H1 (cell line): ENCODE data around the gene TEDC1. TPM values are rescaled to one million over a fixed set of nuclear protein-coding genes. Genes with fewer than 3 reads are reported as not detected.
A peak's percentile ranks its signal among the peaks of the same experiment; 100 is the strongest.

Experiments used
- CTCF ChIA-PET: fragments of 300-600 bp; sonication (Branson Sonifier 250); formaldehyde crosslinking; loops from one replicate; lab custom pipeline; 2021; ENCODE audit not compliant: partially characterized antibody; lab: Charles Lee
- POLR2A ChIA-PET: fragments of 300-600 bp; sonication (Branson Sonifier 250); formaldehyde crosslinking; loops from one replicate; lab custom pipeline; 2021; ENCODE audit warnings: inconsistent platforms; ENCODE audit not compliant: partially characterized antibody; lab: Charles Lee
- DNase-seq, 2 experiments: peaks; one replicate each; pipeline versions ENCODE4 v3.0.0 to v3.0.0-alpha.2; 2010 to 2022; ENCODE audit warnings: low spot score in 2 of 2, low read depth in 1 of 2, mixed read lengths in 1 of 2
- FAIRE-seq: peaks from 2 replicates; lab custom pipeline; 2011; peaks lifted over from hg19 to GRCh38; lab: Jason Lieb, UNC
- H2AFZ ChIP-seq: 2 replicates; pipeline ENCODE4 v1.8.1; 2012; ENCODE audit warnings: low read length, inconsistent platforms
- H2AK5ac ChIP-seq: 2 replicates; pipeline ENCODE4 v1.6.1; 2013; ENCODE audit warnings: low read depth, low read length
- H2BK120ac ChIP-seq: replicated peaks from 2 replicates; pipeline ENCODE3; 2013; ENCODE audit warnings: low read depth, low read length, inconsistent platforms
- H2BK12ac ChIP-seq: 2 replicates; pipeline ENCODE4 v1.6.1; 2013; ENCODE audit warnings: low read depth, low read length
- H2BK15ac ChIP-seq: 2 replicates; pipeline ENCODE4 v1.6.1; 2013; ENCODE audit warnings: low read length
- H2BK20ac ChIP-seq: 2 replicates; pipeline ENCODE4 v1.6.1; 2013; ENCODE audit warnings: low read length
- H2BK5ac ChIP-seq: 2 replicates; pipeline ENCODE4 v1.6.1; 2013; ENCODE audit warnings: low read depth, low read length
- H3K14ac ChIP-seq: 2 replicates; pipeline ENCODE4 v1.6.1; 2013; ENCODE audit warnings: inconsistent platforms; ENCODE audit not compliant: insufficient read length
- H3K18ac ChIP-seq: 2 replicates; pipeline ENCODE4 v1.6.1; 2013; ENCODE audit warnings: low read length; ENCODE audit errors: extremely low read depth
- H3K23ac ChIP-seq: 2 replicates; pipeline ENCODE4 v1.6.1; 2013; ENCODE audit warnings: inconsistent platforms; ENCODE audit not compliant: insufficient read length
- H3K23me2 ChIP-seq: 2 replicates; pipeline ENCODE4 v1.6.1; 2013; ENCODE audit warnings: low read depth, low read length
- H3K27ac ChIP-seq: 2 replicates; pipeline ENCODE4 v1.6.1; 2011; ENCODE audit warnings: low read depth, low read length, inconsistent platforms
- H3K27me3 ChIP-seq, 4 experiments: replicated peaks in 1 of 4; 1 replicate in 1 of 4; 2 replicates in 3 of 4; pipeline versions ENCODE4 v1.6.1 to v1.8.1; 2011 to 2013; ENCODE audit warnings: low read length in 3 of 4, mild to moderate bottlenecking in 3 of 4, inconsistent platforms in 2 of 4, mixed read lengths in 2 of 4, moderate library complexity in 1 of 4; ENCODE audit not compliant: control insufficient read depth in 3 of 4, insufficient read depth in 3 of 4; ENCODE audit errors: extremely low read depth in 1 of 4
- H3K36me3 ChIP-seq, 4 experiments: 2 replicates each; pipeline versions ENCODE4 v1.6.1 to v1.8.1; 2011 to 2013; ENCODE audit warnings: mild to moderate bottlenecking in 4 of 4, low read length in 3 of 4, moderate library complexity in 2 of 4, control low read depth in 1 of 4, inconsistent platforms in 1 of 4; ENCODE audit not compliant: insufficient read depth in 4 of 4, control insufficient read depth in 2 of 4
- H3K4ac ChIP-seq: replicated peaks from 2 replicates; pipeline ENCODE3; 2013; ENCODE audit warnings: low read length, low read depth, mixed read lengths, inconsistent platforms; ENCODE audit not compliant: insufficient read length
- H3K4me1 ChIP-seq, 4 experiments: replicated peaks in 1 of 4; 1 replicate in 1 of 4; 2 replicates in 3 of 4; pipeline versions ENCODE4 v1.6.1 to v1.8.1; 2011 to 2013; ENCODE audit warnings: low read length in 3 of 4, inconsistent platforms in 2 of 4, mixed read lengths in 1 of 4; ENCODE audit not compliant: insufficient read depth in 4 of 4, control insufficient read depth in 3 of 4
- H3K4me2 ChIP-seq, 2 experiments: 2 replicates each; pipeline versions ENCODE4 v1.6.1 to v1.8.1; 2011 to 2013; ENCODE audit warnings: low read depth in 2 of 2, low read length in 2 of 2, control low read depth in 1 of 2, inconsistent platforms in 1 of 2, mild to moderate bottlenecking in 1 of 2; ENCODE audit not compliant: insufficient read depth in 1 of 2
- H3K4me3 ChIP-seq, 4 experiments: fragments of 200-600, 300-600 bp in 1 of 4; sonication (generic), shearing (Covaris generic), sonication (Bioruptor Twin) in 1 of 4; 2 replicates each; pipeline versions ENCODE4 v1.5.1 to v1.8.1; 2011 to 2016; ENCODE audit warnings: low read length in 4 of 4, low read depth in 3 of 4, control low read depth in 2 of 4, inconsistent platforms in 2 of 4, mild to moderate bottlenecking in 2 of 4, mixed read lengths in 1 of 4, moderate library complexity in 1 of 4; ENCODE audit not compliant: insufficient read depth in 2 of 4; ENCODE audit errors: extremely low read depth in 1 of 4
- H3K56ac ChIP-seq: replicated peaks from 2 replicates; pipeline ENCODE3; 2013; ENCODE audit warnings: low read depth, mild to moderate bottlenecking, mixed read lengths, low read length, inconsistent platforms; ENCODE audit not compliant: insufficient read length
- H3K79me1 ChIP-seq: 2 replicates; pipeline ENCODE4 v1.6.1; 2013; ENCODE audit warnings: low read depth, low read length, control low read depth
- H3K79me2 ChIP-seq, 2 experiments: 2 replicates each; pipeline versions ENCODE4 v1.6.1 to v1.8.1; 2012 to 2013; ENCODE audit warnings: low read length in 2 of 2, mild to moderate bottlenecking in 2 of 2, inconsistent platforms in 1 of 2; ENCODE audit not compliant: insufficient read depth in 2 of 2, control insufficient read depth in 1 of 2
- H3K9ac ChIP-seq, 4 experiments: replicated peaks in 1 of 4; 1 replicate in 1 of 4; 2 replicates in 3 of 4; pipeline versions ENCODE4 v1.6.1 to v1.8.1; 2011 to 2013; ENCODE audit warnings: low read depth in 3 of 4, low read length in 3 of 4, control low read depth in 2 of 4, mild to moderate bottlenecking in 2 of 4, moderate library complexity in 2 of 4, inconsistent platforms in 1 of 4; ENCODE audit errors: extremely low read depth in 1 of 4
- H3K9me3 ChIP-seq, 2 experiments: 2 replicates each; pipeline versions ENCODE4 v1.6.1 to v1.8.1; 2012 to 2013; ENCODE audit warnings: mild to moderate bottlenecking in 2 of 2, moderate library complexity in 2 of 2, control low read depth in 1 of 2, inconsistent platforms in 1 of 2, low read depth in 1 of 2, low read length in 1 of 2, mixed read lengths in 1 of 2; ENCODE audit not compliant: insufficient read depth in 2 of 2
- H4K20me1 ChIP-seq, 2 experiments: replicated peaks in 1 of 2; 2 replicates each; pipeline versions ENCODE3 to v1.8.1; 2011 to 2013; ENCODE audit warnings: inconsistent platforms in 2 of 2, low read length in 2 of 2, mild to moderate bottlenecking in 1 of 2; ENCODE audit not compliant: insufficient read depth in 2 of 2, control insufficient read depth in 1 of 2
- H4K5ac ChIP-seq: 2 replicates; pipeline ENCODE4 v1.6.1; 2013; ENCODE audit warnings: low read length, low read depth, mixed read lengths, inconsistent platforms; ENCODE audit not compliant: insufficient read length
- H4K8ac ChIP-seq: 2 replicates; pipeline ENCODE4 v1.8.0; 2013; ENCODE audit warnings: mild to moderate bottlenecking, moderate library complexity, low read length, inconsistent platforms; ENCODE audit not compliant: insufficient read depth; ENCODE audit errors: extremely low read depth
- H4K91ac ChIP-seq: replicated peaks from 2 replicates; pipeline ENCODE3; 2013; ENCODE audit warnings: low read length, mixed read lengths, inconsistent platforms; ENCODE audit not compliant: insufficient read length
- EP300 ChIP-seq, 2 experiments: IDR thresholded peaks; 1 replicate in 1 of 2; 2 replicates in 1 of 2; pipeline ENCODE4 v1.6.1; 2011 to 2012; ENCODE audit warnings: low read depth in 2 of 2, low read length in 2 of 2, mild to moderate bottlenecking in 2 of 2, borderline replicate concordance in 1 of 2, inconsistent platforms in 1 of 2, moderate library complexity in 1 of 2
- KDM5A ChIP-seq: fragments of 200-600 bp; IDR thresholded peaks from 2 replicates; pipeline ENCODE4 v1.7.1; 2012; ENCODE audit warnings: mild to moderate bottlenecking, low read length, inconsistent platforms, mixed read lengths
- RFX5 ChIP-seq: IDR thresholded peaks from 2 replicates; pipeline ENCODE4 v1.6.1; 2011; ENCODE audit warnings: low read depth, low read length, improper control_type of control experiment, borderline replicate concordance
- SIRT6 ChIP-seq: IDR thresholded peaks from one replicate; pipeline ENCODE4 v1.7.1; 2012; ENCODE audit warnings: low read length, inconsistent platforms
- SRF ChIP-seq: IDR thresholded peaks from 2 replicates; pipeline ENCODE4 v1.6.1; 2011; ENCODE audit warnings: mild to moderate bottlenecking, low read depth, low read length, moderate library complexity
- WGBS, 2 experiments: shearing (Covaris generic) in 1 of 2; methylation state at CpG; one replicate each; pipeline versions ENCODE4 v1.1.6 to v1.1.7; 2013 to 2015; ENCODE audit warnings: low lambda C conversion rate in 2 of 2, mixed read lengths in 2 of 2, inconsistent platforms in 1 of 2, low coverage in 1 of 2, missing lambda C conversion rate in 1 of 2; ENCODE audit not compliant: insufficient replicate concordance in 2 of 2, insufficient coverage in 1 of 2, insufficient read length in 1 of 2; ENCODE audit errors: extremely low coverage in 1 of 2, missing lambda C conversion rate in 1 of 2; 5-methylcytosine and 5-hydroxymethylcytosine counted together
- polyA plus RNA-seq, 7 experiments: library from polyadenylated mRNA; depleted of rRNA in 3 of 7; stranded (reverse) in 5 of 7; unstranded in 2 of 7; fragments of >200 nt in 5 of 7; fragments of 200-250 nt in 2 of 7; gene quantifications; 1 replicate in 5 of 7; 2 replicates in 1 of 7; 4 replicates in 1 of 7; pipeline versions ENCODE4 v1.2.1 to v1.2.3, GENCODE V29; 2011 to 2013; ENCODE audit warnings: missing spikeins in 2 of 7, mixed read lengths in 2 of 7
- total RNA-seq: library from RNA; stranded (reverse); fragmentation: NEBNext Ultra II Directional; extraction: Animal tissue kit (Norgen Biotek cat#: 25700); gene quantifications from 2 replicates; pipeline ENCODE4 v1.2.1, GENCODE V29; 2021
- TF ChIP-seq, protein P1 (sequence below): IDR thresholded peaks from 2 replicates; pipeline ENCODE4 v1.6.1; 2011; ENCODE audit warnings: low read depth, mild to moderate bottlenecking, low read length; ENCODE audit not compliant: insufficient read depth

The TEDC1 gene
- total and polyA plus RNA-seq, 2 of the 8 experiments (the other 6 are each of a cell fraction or from before 2014, with no cell fraction given), result 5.6 to 14.8 TPM

- no peak overlapping the region for H2BK5ac ChIP-seq
- no peak overlapping the region for H4K5ac ChIP-seq
- 81% methylated on average over 17 of the region's 20 CpGs; no CpG with 5 or more reads in 1 of the 2 experiments for WGBS, 2 experiments
- no peak overlapping the region for H3K9ac ChIP-seq
- POLR2A ChIA-PET, result interaction anchor here (2.2 to 2.8 kb wide), 2 partner anchors 8 to 13 kb away, joined by 8 to 9 read pairs; no protein-coding TSS in a partner anchor
- H2BK20ac ChIP-seq, result no peak overlapping the region
- H4K91ac ChIP-seq, result no peak overlapping the region
- H3K36me3 ChIP-seq, result no peaks in the 10 kb centered on the region; a peak in 2 of 8 replicates
- H3K4me1 ChIP-seq, result peaks cover 0 to 20% (median 5%) of the 10 kb centered on the region in 4 experiments; a peak in 5 of 7 replicates
- no peaks in the 10 kb centered on the region for H3K79me1 ChIP-seq
- H3K4me3 ChIP-seq, result peak overlapping the region in 1 of 4 experiments; percentile 77; a peak in 2 of 8 replicates
- H3K23me2 ChIP-seq, result peaks cover 9% of the 10 kb centered on the region; the same call in 1 of the 2 replicates
- peaks cover 0 to 16% of the 10 kb centered on the region in 2 experiments for H4K20me1 ChIP-seq
- H2BK15ac ChIP-seq, result no peak overlapping the region
- H3K9me3 ChIP-seq, result no peaks in the 10 kb centered on the region
- H3K27ac ChIP-seq, result no peak overlapping the region
- H2AK5ac ChIP-seq, result peak overlapping the region; percentile 48; the same call in 1 of the 2 replicates
- no peak overlapping the region for H2BK12ac ChIP-seq
- H3K27me3 ChIP-seq, result peaks cover 30 to 51% (median 49%) of the 10 kb centered on the region in 4 experiments
- no peak overlapping the region for H3K4ac ChIP-seq
- H3K23ac ChIP-seq, result no peak overlapping the region
- H3K56ac ChIP-seq, result no peak overlapping the region
- H3K4me2 ChIP-seq, result peak overlapping the region in 1 of 2 experiments; percentile 37; a peak in 2 of 4 replicates
- H2BK120ac ChIP-seq, result no peak overlapping the region
- no peak overlapping the region for H3K14ac ChIP-seq
- H2AFZ ChIP-seq, result no peak overlapping the region
- FAIRE-seq (no peak), DNase-seq (no peak)
- H3K18ac ChIP-seq, result no peak overlapping the region
- H3K79me2 ChIP-seq, result no peaks in the 10 kb centered on the region
- CTCF ChIA-PET, result interaction anchor here (0.6 to 2.6 kb wide), 24 partner anchors 8 to 711 kb away, joined by 3 to 33 read pairs (median 5); no protein-coding TSS in a partner anchor
- H4K8ac ChIP-seq, result no peak overlapping the region; the same call in 1 of the 2 replicates
- no peak for TF ChIP-seq SIRT6
- TF ChIP-seq SRF, result no peak
- TF ChIP-seq KDM5A, result no peak
- no peak for TF ChIP-seq RFX5
- TF ChIP-seq EP300 (IDR thresholded peaks at IDR 0.05; ENCODE audit: borderline replicate concordance in 1 of 2, low read depth in 2 of 2, low read length in 2 of 2), result no peak
- TF ChIP-seq, protein P1, sequence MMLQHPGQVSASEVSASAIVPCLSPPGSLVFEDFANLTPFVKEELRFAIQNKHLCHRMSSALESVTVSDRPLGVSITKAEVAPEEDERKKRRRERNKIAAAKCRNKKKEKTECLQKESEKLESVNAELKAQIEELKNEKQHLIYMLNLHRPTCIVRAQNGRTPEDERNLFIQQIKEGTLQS, result no peak
Measured at GRCh38 chr14:105488781-105489541, 2.1 kb upstream of the TEDC1 start.
